Naive thymus-derived CD8-positive, alpha-beta T cell (primary cell): Measurements from ENCODE around the gene MAPK8IP1. TPM values are rescaled to one million over a fixed set of nuclear protein-coding genes. Genes with fewer than 3 reads are reported as not detected.

Experiments
- ATAC-seq, 2 donors: fragments of 150-1000 bp; cut with Tn5 transposase in 1 of 2; sonication (Bioruptor Pico), chemical (Tn5 transposase) in 1 of 2; 1 replicate in 1 of 2; 2 replicates in 1 of 2; pipeline ENCODE4 v1.10.0; 2021; ENCODE audit warnings: mild to moderate bottlenecking in 2 of 2, moderate library complexity in 2 of 2
- POLR2A ChIA-PET: fragments of 350-600 bp; sonication (Branson Sonifier 250); formaldehyde crosslinking; loops from one replicate; lab custom pipeline; 2021; ENCODE audit warnings: antibody characterized with exemption; lab: Charles Lee
- DNase-seq, 10 donors: peaks; one replicate each; pipeline versions ENCODE4 v3.0.0 to v3.0.0-alpha.2; 2020 to 2022
- H3K27ac Mint-ChIP-seq, 10 donors: one replicate each; pipeline ENCODE4 v1.8.0; 2020 to 2022; ENCODE audit warnings: mild to moderate bottlenecking in 10 of 10, mixed read lengths in 10 of 10, moderate library complexity in 4 of 10, inconsistent platforms in 1 of 10
- H3K27me3 Mint-ChIP-seq, 5 donors: one replicate each; pipeline ENCODE4 v1.8.0; 2021 to 2022; ENCODE audit warnings: mixed read lengths in 5 of 5
- H3K36me3 Mint-ChIP-seq, 3 donors: one replicate each; pipeline ENCODE4 v1.8.0; 2020 to 2022; ENCODE audit warnings: mixed read lengths in 3 of 3, mild to moderate bottlenecking in 2 of 3, inconsistent platforms in 1 of 3
- H3K4me1 Mint-ChIP-seq, 4 donors: one replicate each; pipeline ENCODE4 v1.8.0; 2021 to 2022; ENCODE audit warnings: mixed read lengths in 4 of 4
- H3K4me3 Mint-ChIP-seq, 10 donors: one replicate each; pipeline ENCODE4 v1.8.0; 2020 to 2022; ENCODE audit warnings: mild to moderate bottlenecking in 10 of 10, mixed read lengths in 10 of 10, moderate library complexity in 6 of 10, inconsistent platforms in 1 of 10
- H3K9me3 Mint-ChIP-seq, 9 donors: one replicate each; pipeline ENCODE4 v1.8.0; 2020 to 2022; ENCODE audit warnings: mixed read lengths in 9 of 9, mild to moderate bottlenecking in 3 of 9, inconsistent platforms in 1 of 9, moderate library complexity in 1 of 9
- polyA plus RNA-seq, 3 donors: library from polyadenylated mRNA; unstranded; fragments of 300-500 nt; fragmentation: Illumina TruSeq; gene quantifications; one replicate each; pipeline ENCODE4 v1.2.3, GENCODE V29; 2021
- total RNA-seq, 8 experiments: library from RNA in 2 of 8; stranded (reverse) in 2 of 8; gene quantifications; one replicate each; pipeline ENCODE4 v1.2.3 and lab custom pipeline; 2021 to 2026

Gene MAPK8IP1
- total and polyA plus RNA-seq, 5 experiments from 2014 or later = 1.6 to 2.1 TPM; not detected in 3

DNA sequence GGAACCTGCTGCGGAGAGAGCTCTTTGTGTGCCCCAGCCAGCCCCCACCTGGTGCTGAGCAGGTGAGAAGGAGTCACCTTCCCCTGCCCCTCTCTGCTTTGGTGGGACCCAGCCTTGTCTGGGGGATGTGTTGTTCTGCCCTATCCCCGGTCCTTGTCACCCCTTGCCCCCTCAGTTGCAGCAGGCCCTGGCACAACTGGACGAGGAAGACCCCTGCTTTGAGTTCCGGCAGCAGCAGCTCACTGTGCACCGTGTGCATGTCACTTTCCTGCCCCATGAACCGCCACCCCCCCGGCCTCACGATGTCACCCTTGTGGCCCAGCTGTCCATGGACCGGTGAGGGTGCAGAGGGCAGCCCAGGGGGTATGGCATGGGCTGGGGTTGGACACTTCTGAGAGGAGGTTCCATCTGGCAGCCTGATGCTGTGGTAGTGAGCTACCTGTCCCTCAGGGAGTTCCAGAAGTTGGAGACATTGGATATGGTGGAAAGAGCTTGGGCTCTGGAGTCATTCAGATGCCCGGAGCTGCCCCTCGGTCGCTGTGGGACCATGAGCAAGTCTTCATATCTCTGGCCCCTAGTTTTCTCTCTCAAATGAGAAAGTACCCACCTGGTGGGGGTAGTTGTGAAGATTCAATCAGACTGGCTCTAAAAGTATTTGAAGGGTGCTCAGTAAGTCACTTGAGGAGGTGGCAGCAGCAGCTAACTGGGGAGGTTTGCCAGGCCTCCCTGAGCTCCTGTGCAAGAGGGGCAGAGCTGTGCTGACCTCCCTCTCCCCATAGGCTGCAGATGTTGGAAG is 41.3 kb downstream of the MAPK8IP1 start:
- ATAC-seq = no peak
- Mint-ChIP-seq H3K9me3 (no peaks in the 10 kb centered on the region), H3K27ac (peak overlapping the region in 9 of 10 donors; percentile 23 to 76 (median 43)), H3K4me1 (peaks cover 23 to 52% (median 44%) of the 10 kb centered on the region in 4 donors), H3K4me3 (peak overlapping the region in 1 of 10 donors; percentile 38), H3K27me3 (peaks cover 0 to 2% (median 0%) of the 10 kb centered on the region in 5 donors), H3K36me3 (peaks cover 0 to 3% (median 0%) of the 10 kb centered on the region in 3 donors)
- POLR2A ChIA-PET = interaction anchor here (6.3 kb wide), 1 partner anchor 10 kb away, joined by 57 read pairs; the partner anchor contains the start of gene PEX16
- peak in 1 of 10 donors; percentile 56 for DNase-seq

DNA sequence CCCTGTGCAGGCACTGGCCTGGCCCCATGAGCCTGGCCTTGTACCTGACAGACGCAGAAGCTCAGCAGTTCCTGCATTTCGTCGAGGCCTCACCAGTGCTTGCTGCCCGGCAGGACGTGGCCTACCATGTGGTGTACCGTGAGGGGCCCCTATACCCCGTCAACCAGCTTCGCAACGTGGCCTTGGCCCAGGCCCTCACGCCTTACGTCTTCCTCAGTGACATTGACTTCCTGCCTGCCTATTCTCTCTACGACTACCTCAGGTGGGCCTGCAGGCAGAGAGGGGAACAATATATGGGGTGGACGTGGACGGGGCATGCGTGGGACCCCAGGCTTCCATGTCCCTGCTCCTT is 41.9 kb downstream of the MAPK8IP1 start:
- ATAC-seq = no peak
- peaks cover 0 to 7% (median 0%) of the 10 kb centered on the region in 3 donors for H3K36me3 Mint-ChIP-seq
- peak in 1 of 10 donors; percentile 52 for DNase-seq
- no peaks in the 10 kb centered on the region for H3K9me3 Mint-ChIP-seq
- H3K27ac Mint-ChIP-seq = peak overlapping the region in 8 of 10 donors; percentile 23 to 86 (median 74)
- peaks cover 23 to 53% (median 44%) of the 10 kb centered on the region in 4 donors for H3K4me1 Mint-ChIP-seq
- POLR2A ChIA-PET = interaction anchor here (6.3 kb wide), 1 partner anchor 10 kb away, joined by 57 read pairs; the partner anchor contains the start of gene PEX16
- peak overlapping the region in 2 of 10 donors; percentile 6 to 21 for H3K4me3 Mint-ChIP-seq
- peaks cover 0 to 2% (median 0%) of the 10 kb centered on the region in 5 donors for H3K27me3 Mint-ChIP-seq

DNA sequence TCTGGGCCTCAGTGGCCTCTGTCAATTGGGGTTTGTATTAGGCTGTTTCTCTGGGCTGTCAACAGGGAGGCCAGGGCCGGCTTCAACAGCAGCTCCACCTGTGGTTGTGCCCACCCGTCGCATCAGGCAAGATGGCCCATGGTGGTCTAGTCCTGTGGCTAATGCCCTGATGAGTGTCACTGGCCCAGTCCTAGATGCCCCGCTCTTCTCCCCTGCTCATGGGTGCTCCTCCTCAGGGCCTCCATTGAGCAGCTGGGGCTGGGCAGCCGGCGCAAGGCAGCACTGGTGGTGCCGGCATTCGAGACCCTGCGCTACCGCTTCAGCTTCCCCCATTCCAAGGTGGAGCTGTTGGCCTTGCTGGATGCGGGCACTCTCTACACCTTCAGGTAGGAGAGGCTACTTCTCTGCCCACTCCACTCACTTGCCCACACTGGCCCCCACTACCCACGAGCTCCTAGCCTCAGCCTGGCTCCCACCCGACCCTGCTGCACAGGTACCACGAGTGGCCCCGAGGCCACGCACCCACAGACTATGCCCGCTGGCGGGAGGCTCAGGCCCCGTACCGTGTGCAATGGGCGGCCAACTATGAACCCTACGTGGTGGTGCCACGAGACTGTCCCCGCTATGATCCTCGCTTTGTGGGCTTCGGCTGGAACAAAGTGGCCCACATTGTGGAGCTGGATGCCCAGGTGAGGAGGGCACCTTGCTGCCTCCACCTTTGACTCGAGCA is 42.4 kb downstream of the MAPK8IP1 start:
- H3K27ac Mint-ChIP-seq = peak overlapping the region in 9 of 10 donors; percentile 22 to 86 (median 75)
- POLR2A ChIA-PET = interaction anchor here (6.3 kb wide), 1 partner anchor 11 kb away, joined by 57 read pairs; the partner anchor contains the start of gene PEX16
- H3K4me3 Mint-ChIP-seq = peak overlapping the region in 2 of 10 donors; percentile 6 to 21
- no peak for ATAC-seq
- no peaks in the 10 kb centered on the region for H3K9me3 Mint-ChIP-seq
- DNase-seq = peak in 1 of 10 donors; percentile 63
- peaks cover 23 to 53% (median 44%) of the 10 kb centered on the region in 4 donors for H3K4me1 Mint-ChIP-seq
- H3K36me3 Mint-ChIP-seq = peaks cover 0 to 12% (median 0%) of the 10 kb centered on the region in 3 donors
- peaks cover 0 to 2% (median 0%) of the 10 kb centered on the region in 5 donors for H3K27me3 Mint-ChIP-seq

DNA sequence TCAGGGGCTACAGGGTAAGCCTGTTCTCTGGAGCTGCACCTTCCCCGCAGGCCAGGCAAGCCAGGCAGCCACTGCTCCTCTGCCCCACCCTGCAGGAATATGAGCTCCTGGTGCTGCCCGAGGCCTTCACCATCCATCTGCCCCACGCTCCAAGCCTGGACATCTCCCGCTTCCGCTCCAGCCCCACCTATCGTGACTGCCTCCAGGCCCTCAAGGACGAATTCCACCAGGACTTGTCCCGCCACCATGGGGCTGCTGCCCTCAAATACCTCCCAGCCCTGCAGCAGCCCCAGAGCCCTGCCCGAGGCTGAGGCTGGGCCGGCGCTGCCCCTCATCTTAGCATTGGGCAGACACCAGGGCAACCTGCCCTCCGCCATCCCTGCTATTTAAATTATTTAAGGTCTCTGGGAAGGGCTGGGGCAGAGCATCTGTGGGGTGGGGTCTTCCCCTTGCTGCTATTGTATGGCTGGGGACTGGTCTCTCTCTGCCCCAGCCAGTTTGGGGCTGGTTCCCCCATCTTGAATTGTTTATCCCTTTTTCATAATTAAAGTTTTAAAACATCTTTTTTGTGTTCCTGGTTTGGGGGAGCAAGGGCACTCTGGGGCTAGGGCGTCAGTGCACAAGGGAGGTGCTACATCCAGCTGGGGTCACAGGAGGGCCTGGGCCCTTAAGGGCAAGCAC is 43.2 kb downstream of the MAPK8IP1 start:
- Mint-ChIP-seq H3K27ac (peak overlapping the region in 8 of 10 donors; percentile 22 to 84 (median 46)), H3K27me3 (no peaks in the 10 kb centered on the region), H3K4me3 (no peak overlapping the region), H3K9me3 (no peaks in the 10 kb centered on the region), H3K4me1 (peaks cover 21 to 55% (median 42%) of the 10 kb centered on the region in 4 donors), H3K36me3 (peaks cover 0 to 19% (median 3%) of the 10 kb centered on the region in 3 donors)
- DNase-seq (peak in 1 of 10 donors; percentile 32), ATAC-seq (no peak)
- POLR2A ChIA-PET = interaction anchor here (0.6 to 6.3 kb wide), 2 partner anchors 12 to 701 kb away, joined by 4 to 57 read pairs; partner anchors contain the start of gene PEX16

DNA sequence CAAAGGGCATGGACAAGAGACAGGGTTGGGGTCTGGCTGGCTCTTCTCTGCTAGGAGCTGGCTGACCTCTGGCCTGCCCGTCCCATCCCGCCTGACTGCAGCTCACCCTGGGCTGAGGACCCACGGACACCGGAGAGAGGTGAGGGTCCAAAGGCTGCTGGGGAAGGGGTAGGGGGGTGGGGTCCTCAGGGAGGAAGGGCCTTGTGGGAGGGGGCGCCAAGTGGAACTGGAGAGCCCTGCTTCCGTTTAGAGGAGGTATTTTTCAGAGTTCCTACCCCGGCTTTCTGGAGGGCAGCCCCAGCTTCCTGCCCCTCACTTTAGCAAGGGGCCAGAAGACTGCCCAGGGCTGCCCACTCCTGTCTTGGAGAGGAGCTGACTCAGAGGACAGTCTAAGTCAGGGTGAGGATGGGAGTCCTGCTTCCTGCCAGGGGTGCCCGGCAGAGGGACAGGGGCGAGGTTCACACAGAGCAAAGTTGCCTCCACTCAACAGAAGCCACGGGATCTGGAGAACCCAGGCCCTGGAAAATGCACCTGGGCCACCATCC is 44.1 kb downstream of the MAPK8IP1 start:
- Mint-ChIP-seq H3K27ac (peak overlapping the region; percentile 84 to 97 (median 90)), H3K4me1 (peaks cover 16 to 53% (median 36%) of the 10 kb centered on the region in 4 donors), H3K36me3 (peaks cover 0 to 27% (median 7%) of the 10 kb centered on the region in 3 donors), H3K27me3 (no peaks in the 10 kb centered on the region), H3K9me3 (no peaks in the 10 kb centered on the region), H3K4me3 (peak overlapping the region; percentile 34 to 84 (median 74))
- ATAC-seq (peak; percentile 18 to 44), DNase-seq (peak in 1 of 10 donors; percentile 55)
- POLR2A ChIA-PET = interaction anchor here (1.5 to 6.3 kb wide), 2 partner anchors 8 to 13 kb away, joined by 5 to 57 read pairs; partner anchors contain the start of genes LARGE2 and PEX16

- DNase-seq (peak in 7 of 10 donors; percentile 12 to 76 (median 36)), ATAC-seq (peak; percentile 82 to 84)
- Mint-ChIP-seq H3K27me3 (no peaks in the 10 kb centered on the region), H3K4me3 (peak overlapping the region; percentile 34 to 84 (median 74)), H3K4me1 (peaks cover 16 to 58% (median 36%) of the 10 kb centered on the region in 4 donors), H3K9me3 (no peaks in the 10 kb centered on the region), H3K36me3 (peaks cover 0 to 32% (median 7%) of the 10 kb centered on the region in 3 donors), H3K27ac (peak overlapping the region; percentile 84 to 97 (median 90))
- POLR2A ChIA-PET = interaction anchor here (0.8 to 6.3 kb wide), 3 partner anchors 8 to 53 kb away, joined by 3 to 57 read pairs (median 5); partner anchors contain the start of genes LARGE2 and PEX16
Measured at GRCh38 chr11:45930031-45930794, 44.8 kb downstream of the MAPK8IP1 start.

GRCh38 chr11:45930951-45931570 is 45.6 kb downstream of the MAPK8IP1 start:
- peak overlapping the region in 9 of 10 donors; percentile 53 to 97 (median 84) for H3K27ac Mint-ChIP-seq
- POLR2A ChIA-PET = interaction anchor here (0.8 to 6.3 kb wide), 3 partner anchors 9 to 54 kb away, joined by 3 to 57 read pairs (median 5); partner anchors contain the start of genes LARGE2 and PEX16
- peak overlapping the region in 6 of 10 donors; percentile 3 to 79 (median 56) for H3K4me3 Mint-ChIP-seq

DNA sequence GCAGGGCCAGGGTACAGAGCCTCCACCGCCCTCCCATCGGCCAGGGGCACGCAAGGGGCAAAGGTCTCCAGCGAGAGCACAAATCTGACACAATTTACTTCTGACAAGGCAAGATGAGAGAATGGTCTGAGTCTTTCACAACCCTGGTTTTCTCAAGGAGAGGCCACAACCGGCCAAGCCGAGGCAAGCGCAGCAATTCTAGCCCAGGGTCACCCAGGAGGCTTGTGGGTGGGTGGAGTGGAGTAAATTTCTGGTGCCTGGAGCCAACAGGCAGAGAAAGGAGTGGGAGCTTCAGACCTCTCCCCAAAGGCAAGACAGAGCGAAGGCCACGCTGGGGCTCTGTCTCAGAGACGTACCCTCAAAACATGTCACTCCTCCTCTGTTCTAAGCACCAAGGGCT is 46.3 kb downstream of the MAPK8IP1 start:
- Mint-ChIP-seq H3K9me3 (no peaks in the 10 kb centered on the region), H3K36me3 (peaks cover 0 to 46% (median 8%) of the 10 kb centered on the region in 3 donors), H3K27ac (peak overlapping the region; percentile 31 to 95 (median 71)), H3K27me3 (no peaks in the 10 kb centered on the region), H3K4me3 (peak overlapping the region in 2 of 10 donors; percentile 3 to 76), H3K4me1 (peaks cover 16 to 67% (median 36%) of the 10 kb centered on the region in 4 donors)
- POLR2A ChIA-PET = interaction anchor here (0.8 to 6.3 kb wide), 2 partner anchors 8 to 15 kb away, joined by 3 to 57 read pairs; partner anchors contain the start of gene PEX16
- DNase-seq = no peak
- ATAC-seq = no peak

More at GRCh38 chr11:45930951-45931570, 45.6 kb downstream of the MAPK8IP1 start:
- DNase-seq = peak in 1 of 10 donors; percentile 56
- H3K27me3 Mint-ChIP-seq = no peaks in the 10 kb centered on the region
- ATAC-seq = no peak
- peaks cover 16 to 64% (median 36%) of the 10 kb centered on the region in 4 donors for H3K4me1 Mint-ChIP-seq
- peaks cover 0 to 40% (median 7%) of the 10 kb centered on the region in 3 donors for H3K36me3 Mint-ChIP-seq
- no peaks in the 10 kb centered on the region for H3K9me3 Mint-ChIP-seq

DNA sequence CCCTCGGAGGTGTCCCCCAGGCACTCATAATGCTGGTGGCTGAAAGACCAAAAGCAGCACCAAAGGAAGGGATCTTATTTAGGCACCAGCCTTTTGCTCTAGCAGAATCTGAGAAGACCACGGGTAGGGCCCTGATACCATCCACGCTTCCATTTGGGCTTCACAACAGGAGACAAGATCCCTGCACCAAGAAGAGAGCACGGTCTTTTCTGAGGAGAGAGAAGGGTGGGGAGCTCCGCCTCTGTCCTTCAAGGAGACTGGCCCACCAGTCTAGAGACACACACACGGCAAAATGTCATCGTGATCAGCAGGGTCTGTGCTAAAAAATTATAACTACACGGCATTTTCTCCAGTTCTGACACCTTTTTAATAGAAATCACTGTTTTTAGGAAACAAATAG is 46.8 kb downstream of the MAPK8IP1 start:
- Mint-ChIP-seq H3K27ac (peak overlapping the region in 5 of 10 donors; percentile 31 to 90 (median 84)), H3K27me3 (no peaks in the 10 kb centered on the region), H3K4me1 (peaks cover 15 to 68% (median 32%) of the 10 kb centered on the region in 4 donors), H3K36me3 (peaks cover 0 to 50% (median 10%) of the 10 kb centered on the region in 3 donors), H3K9me3 (no peaks in the 10 kb centered on the region), H3K4me3 (peak overlapping the region in 2 of 10 donors; percentile 56 to 76)
- POLR2A ChIA-PET = interaction anchor here (0.8 kb wide), 1 partner anchor 9 kb away, joined by 3 read pairs; no protein-coding TSS in a partner anchor
- DNase-seq = peak in 1 of 10 donors; percentile 41
- ATAC-seq = no peak
